HEK293T (cell line): ENCODE data around the gene PEDS1.
A peak's percentile ranks its signal among the peaks of the same experiment; 100 is the strongest.

Experiments
- CTCF ChIA-PET: fragments of 350-600 bp; formaldehyde crosslinking; extraction: SDS; loops from one replicate; lab custom pipeline; 2021; ENCODE audit warnings: antibody characterized with exemption, inconsistent platforms; lab: Yijun Ruan, JAX
- POLR2A ChIA-PET: fragments of 350-600 bp; formaldehyde crosslinking; extraction: SDS; loops from one replicate; lab custom pipeline; 2020; ENCODE audit warnings: antibody characterized with exemption, inconsistent platforms; lab: Yijun Ruan, JAX
- DNase-seq: peaks from one replicate; pipeline ENCODE4 v3.0.0; 2012; ENCODE audit warnings: mixed read lengths; ENCODE audit errors: extremely low spot score
- ARNT ChIP-seq: fragments of 450-650 bp; IDR thresholded peaks from 2 replicates; pipeline ENCODE4 v1.6.1; 2017; ENCODE audit warnings: mild to moderate bottlenecking
- BHLHE40 ChIP-seq: fragments of 450-650 bp; IDR thresholded peaks from 2 replicates; pipeline ENCODE4 v1.6.1; 2016; ENCODE audit warnings: mild to moderate bottlenecking, moderate library complexity, borderline replicate concordance
- CTBP1 ChIP-seq: fragments of 450-650 bp; IDR thresholded peaks from 2 replicates; pipeline ENCODE4 v1.6.1; 2016; ENCODE audit warnings: borderline replicate concordance
- ELF4 ChIP-seq: fragments of 450-650 bp; IDR thresholded peaks from 2 replicates; pipeline ENCODE4 v1.6.1; 2017; ENCODE audit warnings: antibody characterized with exemption
- FOXA1 ChIP-seq: fragments of 450-650 bp; IDR thresholded peaks from 2 replicates; pipeline ENCODE4 v1.6.1; 2016; ENCODE audit warnings: mild to moderate bottlenecking
- FOXK2 ChIP-seq: fragments of 450-650 bp; IDR thresholded peaks from 2 replicates; pipeline ENCODE4 v1.6.1; 2016; ENCODE audit warnings: mild to moderate bottlenecking
- FOXM1 ChIP-seq: fragments of 450-650 bp; IDR thresholded peaks from 2 replicates; pipeline ENCODE4 v1.6.1; 2017; ENCODE audit warnings: mild to moderate bottlenecking, borderline replicate concordance
- HDGF ChIP-seq: fragments of 450-650 bp; IDR thresholded peaks from 2 replicates; pipeline ENCODE4 v1.6.1; 2017; ENCODE audit warnings: antibody characterized with exemption, borderline replicate concordance
- L3MBTL2 ChIP-seq: fragments of 450-650 bp; conservative IDR thresholded peaks from 2 replicates; pipeline ENCODE4 v1.6.1; 2016; ENCODE audit warnings: mild to moderate bottlenecking
- LEF1 ChIP-seq: fragments of 450-650 bp; IDR thresholded peaks from 2 replicates; pipeline ENCODE4 v1.6.1; 2017; ENCODE audit warnings: mild to moderate bottlenecking, borderline replicate concordance
- NFRKB ChIP-seq: fragments of 450-650 bp; IDR thresholded peaks from 2 replicates; pipeline ENCODE4 v1.6.1; 2016; ENCODE audit warnings: mild to moderate bottlenecking, moderate library complexity
- SP1 ChIP-seq: fragments of 450-650 bp; IDR thresholded peaks from 2 replicates; pipeline ENCODE4 v1.6.1; 2017
- SUZ12 ChIP-seq: fragments of 450-650 bp; IDR thresholded peaks from 2 replicates; pipeline ENCODE4 v1.6.1; 2016; ENCODE audit warnings: mild to moderate bottlenecking
- TARDBP ChIP-seq: fragments of 450-650 bp; IDR thresholded peaks from 2 replicates; pipeline ENCODE4 v1.6.1; 2016
- ZNF384 ChIP-seq: fragments of 450-650 bp; IDR thresholded peaks from 2 replicates; pipeline ENCODE4 v1.6.1; 2016
- TF ChIP-seq, protein P1 (sequence below): fragments of 450-650 bp; IDR thresholded peaks from 2 replicates; pipeline ENCODE4 v1.6.1; 2016

PEDS1 gene

DNA sequence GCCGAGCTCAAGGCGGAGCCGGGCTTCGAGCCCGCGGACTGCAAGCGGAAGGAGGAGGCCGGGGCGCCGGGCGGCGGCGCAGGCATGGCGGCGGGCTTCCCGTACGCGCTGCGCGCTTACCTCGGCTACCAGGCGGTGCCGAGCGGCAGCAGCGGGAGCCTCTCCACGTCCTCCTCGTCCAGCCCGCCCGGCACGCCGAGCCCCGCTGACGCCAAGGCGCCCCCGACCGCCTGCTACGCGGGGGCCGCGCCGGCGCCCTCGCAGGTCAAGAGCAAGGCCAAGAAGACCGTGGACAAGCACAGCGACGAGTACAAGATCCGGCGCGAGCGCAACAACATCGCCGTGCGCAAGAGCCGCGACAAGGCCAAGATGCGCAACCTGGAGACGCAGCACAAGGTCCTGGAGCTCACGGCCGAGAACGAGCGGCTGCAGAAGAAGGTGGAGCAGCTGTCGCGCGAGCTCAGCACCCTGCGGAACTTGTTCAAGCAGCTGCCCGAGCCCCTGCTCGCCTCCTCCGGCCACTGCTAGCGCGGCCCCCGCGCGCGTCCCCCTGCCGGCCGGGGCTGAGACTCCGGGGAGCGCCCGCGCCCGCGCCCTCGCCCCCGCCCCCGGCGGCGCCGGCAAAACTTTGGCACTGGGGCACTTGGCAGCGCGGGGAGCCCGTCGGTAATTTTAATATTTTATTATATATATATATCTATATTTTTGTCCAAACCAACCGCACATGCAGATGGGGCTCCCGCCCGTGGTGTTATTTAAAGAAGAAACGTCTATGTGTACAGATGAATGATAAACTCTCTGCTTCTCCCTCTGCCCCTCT, 38.2 kb upstream of the PEDS1 start:
- peak; percentile 59 for DNase-seq
- ChIA-PET CTCF (interaction anchor here (0.6 to 1.4 kb wide), 3 partner anchors 92 to 273 kb away, joined by 3 read pairs; no protein-coding TSS in a partner anchor), POLR2A (interaction anchor here (0.6 to 2.3 kb wide), 14 partner anchors 9 to 289 kb away, joined by 3 to 24 read pairs (median 3); no protein-coding TSS in a partner anchor)
- TF ChIP-seq FOXA1 (no peak), BHLHE40 (no peak), LEF1 (no peak), SP1 (no peak), FOXK2 (no peak), SUZ12 (no peak)
- TF ChIP-seq, protein P1, sequence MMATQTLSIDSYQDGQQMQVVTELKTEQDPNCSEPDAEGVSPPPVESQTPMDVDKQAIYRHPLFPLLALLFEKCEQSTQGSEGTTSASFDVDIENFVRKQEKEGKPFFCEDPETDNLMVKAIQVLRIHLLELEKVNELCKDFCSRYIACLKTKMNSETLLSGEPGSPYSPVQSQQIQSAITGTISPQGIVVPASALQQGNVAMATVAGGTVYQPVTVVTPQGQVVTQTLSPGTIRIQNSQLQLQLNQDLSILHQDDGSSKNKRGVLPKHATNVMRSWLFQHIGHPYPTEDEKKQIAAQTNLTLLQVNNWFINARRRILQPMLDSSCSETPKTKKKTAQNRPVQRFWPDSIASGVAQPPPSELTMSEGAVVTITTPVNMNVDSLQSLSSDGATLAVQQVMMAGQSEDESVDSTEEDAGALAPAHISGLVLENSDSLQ = no peak

DNA sequence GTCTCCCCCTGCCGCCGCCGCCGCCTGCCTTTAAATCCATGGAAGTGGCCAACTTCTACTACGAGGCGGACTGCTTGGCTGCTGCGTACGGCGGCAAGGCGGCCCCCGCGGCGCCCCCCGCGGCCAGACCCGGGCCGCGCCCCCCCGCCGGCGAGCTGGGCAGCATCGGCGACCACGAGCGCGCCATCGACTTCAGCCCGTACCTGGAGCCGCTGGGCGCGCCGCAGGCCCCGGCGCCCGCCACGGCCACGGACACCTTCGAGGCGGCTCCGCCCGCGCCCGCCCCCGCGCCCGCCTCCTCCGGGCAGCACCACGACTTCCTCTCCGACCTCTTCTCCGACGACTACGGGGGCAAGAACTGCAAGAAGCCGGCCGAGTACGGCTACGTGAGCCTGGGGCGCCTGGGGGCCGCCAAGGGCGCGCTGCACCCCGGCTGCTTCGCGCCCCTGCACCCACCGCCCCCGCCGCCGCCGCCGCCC, 37.6 kb upstream of the PEDS1 start:
- TF ChIP-seq LEF1 (no peak), L3MBTL2 (no peak), TARDBP (no peak), CTBP1 (no peak), ARNT (no peak), ELF4 (no peak), SP1 (no peak), HDGF (no peak), FOXA1 (no peak), ZNF384 (no peak), NFRKB (no peak), FOXM1 (no peak)
- TF ChIP-seq, protein P1 = no peak
- CTCF ChIA-PET = interaction anchor here (0.6 to 1.4 kb wide), 3 partner anchors 92 to 274 kb away, joined by 3 read pairs; no protein-coding TSS in a partner anchor
- POLR2A ChIA-PET = interaction anchor here (0.6 to 2.3 kb wide), 13 partner anchors 10 to 290 kb away, joined by 3 to 24 read pairs (median 3); no protein-coding TSS in a partner anchor
- DNase-seq = no peak

DNA sequence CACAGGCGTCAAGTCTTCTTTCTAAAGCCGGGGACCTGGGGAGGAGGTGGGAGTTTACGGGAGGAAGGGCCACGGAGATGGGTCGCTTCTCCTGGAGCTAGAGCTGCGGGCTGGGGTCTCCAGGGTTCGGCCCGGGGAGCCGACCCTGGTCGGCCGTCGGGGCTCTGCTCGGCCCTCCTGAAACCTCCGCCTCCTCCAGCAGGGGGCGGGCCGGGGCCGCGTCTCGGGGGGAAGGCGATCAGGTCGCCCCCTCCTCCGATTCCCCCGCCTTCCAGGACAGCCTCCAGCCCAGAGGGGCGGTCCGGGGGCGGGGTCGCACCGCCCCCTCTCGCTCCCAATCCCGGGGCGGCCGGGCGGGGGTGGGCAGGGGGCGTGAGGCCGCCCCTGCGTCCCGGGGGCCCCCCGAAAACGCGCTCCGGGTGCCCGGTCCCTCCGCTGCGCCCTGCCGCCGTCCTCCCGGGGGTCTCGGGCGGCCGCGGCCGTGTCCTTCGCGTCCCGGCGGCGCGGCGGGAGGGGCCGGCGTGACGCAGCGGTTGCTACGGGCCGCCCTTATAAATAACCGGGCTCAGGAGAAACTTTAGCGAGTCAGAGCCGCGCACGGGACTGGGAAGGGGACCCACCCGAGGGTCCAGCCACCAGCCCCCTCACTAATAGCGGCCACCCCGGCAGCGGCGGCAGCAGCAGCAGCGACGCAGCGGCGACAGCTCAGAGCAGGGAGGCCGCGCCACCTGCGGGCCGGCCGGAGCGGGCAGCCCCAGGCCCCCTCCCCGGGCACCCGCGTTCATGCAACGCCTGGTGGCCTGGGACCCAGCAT, 36.9 kb upstream of the PEDS1 start, which contains the start of gene CEBPB:
CEBPB (plus strand) TSS at position 580 of the 814 bp plus-strand sequence; CDS start at position 784, 204 bp downstream.
- DNase-seq = peak; percentile 92
- ChIA-PET POLR2A (interaction anchor here (0.6 to 2.3 kb wide), 10 partner anchors 12 to 290 kb away, joined by 3 to 24 read pairs (median 4); no protein-coding TSS in a partner anchor), CTCF (interaction anchor here (1.3 to 1.4 kb wide), 2 partner anchors 91 to 274 kb away, joined by 3 read pairs; no protein-coding TSS in a partner anchor)
- TF ChIP-seq ELF4 (no peak), ZNF384 (no peak), HDGF (no peak)

DNA sequence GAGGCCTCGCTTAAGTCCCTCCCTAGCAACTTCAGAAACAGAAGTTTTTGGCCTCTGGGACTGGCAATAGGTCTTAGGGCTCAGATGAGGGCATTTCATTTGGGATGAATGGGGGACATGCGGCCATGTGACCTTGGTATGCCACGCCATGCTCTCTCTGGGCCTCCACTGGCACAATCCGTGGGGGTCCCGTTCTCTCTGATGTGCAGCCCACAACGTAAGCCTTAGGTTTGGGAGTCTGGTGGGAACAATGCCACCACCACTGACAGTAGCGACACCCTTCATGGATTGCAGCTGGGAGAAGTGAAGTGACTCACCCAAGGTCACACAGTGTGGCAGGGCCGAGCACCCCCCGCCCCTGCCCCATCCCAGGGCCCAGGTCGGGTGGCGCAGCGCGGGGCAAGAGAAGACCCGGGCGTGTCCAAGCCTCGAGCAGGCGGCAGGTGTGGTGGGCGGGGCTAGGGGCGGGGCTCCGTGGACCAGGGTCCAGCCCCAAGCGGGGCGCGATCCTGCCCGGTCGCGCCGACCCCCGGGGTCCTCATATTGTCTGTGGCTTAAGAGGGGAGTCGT, 36.2 kb upstream of the PEDS1 start:
- ChIA-PET CTCF (no interaction called here), POLR2A (interaction anchor here (1.1 to 1.3 kb wide), 2 partner anchors 36 to 96 kb away, joined by 4 read pairs; no protein-coding TSS in a partner anchor)
- DNase-seq = no peak
- TF ChIP-seq BHLHE40 (no peak), FOXM1 (no peak), L3MBTL2 (no peak), FOXA1 (no peak), SUZ12 (no peak), SP1 (no peak)
- TF ChIP-seq, protein P1 = no peak

DNA sequence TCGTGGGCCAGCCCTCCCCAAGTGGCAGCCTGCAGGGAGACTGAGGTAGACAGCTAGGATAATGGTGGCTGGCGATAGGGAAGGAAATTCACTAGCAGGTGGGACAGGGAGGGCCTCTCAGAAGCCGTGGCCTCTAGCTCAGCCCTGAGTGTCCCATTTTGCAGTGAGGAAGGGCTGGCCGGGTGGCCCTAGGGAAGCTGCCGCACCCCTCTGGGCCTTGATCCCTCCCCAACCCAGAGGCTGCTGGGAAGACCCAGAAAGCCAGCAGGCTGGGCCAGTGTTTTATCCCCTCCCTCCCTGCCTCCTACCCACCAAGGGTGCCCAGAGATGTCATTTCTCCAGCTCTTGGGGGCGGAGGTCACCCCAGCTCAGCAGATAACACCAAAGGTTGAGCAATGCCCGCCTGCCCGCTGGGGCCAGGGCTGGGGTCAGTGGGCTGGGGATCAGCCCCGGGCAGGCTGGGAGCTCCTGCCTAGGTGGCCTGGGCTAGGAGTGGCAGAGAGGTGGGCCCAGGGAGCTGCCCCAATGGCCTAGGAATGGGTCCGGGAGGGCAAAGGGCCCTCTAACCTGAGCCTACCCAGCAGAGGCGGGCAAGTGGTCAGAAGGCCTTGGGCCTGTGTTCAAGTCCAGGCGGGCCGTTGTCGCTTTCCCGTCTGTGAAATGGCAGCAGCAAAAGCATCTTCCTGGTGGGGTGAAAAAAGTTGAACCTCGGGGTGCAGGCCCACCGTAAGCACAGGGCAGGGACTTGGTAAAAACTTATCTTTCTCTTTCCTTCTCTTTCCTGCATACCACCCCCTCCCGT, 35.6 kb upstream of the PEDS1 start:
- no peak for DNase-seq
- ChIA-PET POLR2A (interaction anchor here (0.9 to 1.3 kb wide), 3 partner anchors 35 to 154 kb away, joined by 3 to 4 read pairs (median 4); no protein-coding TSS in a partner anchor), CTCF (no interaction called here)
- TF ChIP-seq L3MBTL2 (no peak), SUZ12 (no peak), CTBP1 (no peak), BHLHE40 (no peak), FOXA1 (no peak), LEF1 (no peak), ARNT (no peak), FOXM1 (no peak), HDGF (no peak), SP1 (no peak), NFRKB (no peak), FOXK2 (no peak), ZNF384 (no peak), TARDBP (no peak), ELF4 (no peak)
- TF ChIP-seq, protein P1 = no peak
